Sigmoid colon (tissue), 7 donors: ENCODE data around the gene C2. TPM values are rescaled to one million over a fixed set of nuclear protein-coding genes. Genes with fewer than 3 reads are reported as not detected.
A peak's percentile ranks its signal among the peaks of the same experiment; 100 is the strongest.

Experiments
- DNase-seq: peaks from one replicate; pipeline ENCODE4 v3.0.0-alpha.2; 2019
- H3K27ac ChIP-seq, 4 donors: fragments of 200-600 bp; sonication (generic); one replicate each; pipeline ENCODE4 v1.5.1; 2016 to 2019; ENCODE audit warnings: mild to moderate bottlenecking in 1 of 4
- H3K27me3 ChIP-seq, 3 donors: fragments of 200-600 bp; sonication (generic); one replicate each; pipeline ENCODE4 v1.5.1; 2019; ENCODE audit warnings: mild to moderate bottlenecking in 1 of 3
- H3K36me3 ChIP-seq, 4 donors: fragments of 200-600 bp; sonication (generic); one replicate each; pipeline ENCODE4 v1.5.1; 2016 to 2019
- H3K4me1 ChIP-seq, 4 donors: fragments of 200-600 bp; sonication (generic); one replicate each; pipeline ENCODE4 v1.5.1; 2017 to 2019
- H3K4me3 ChIP-seq, 4 donors: fragments of 200-600 bp; sonication (generic); one replicate each; pipeline ENCODE4 v1.5.1; 2017 to 2019; ENCODE audit warnings: mild to moderate bottlenecking in 2 of 4, moderate library complexity in 1 of 4
- H3K9me3 ChIP-seq, 4 donors: fragments of 200-600 bp in 3 of 4; sonication (generic) in 3 of 4; one replicate each; pipeline versions ENCODE4 v1.5.1 to v1.6.1; 2013 to 2019
- EP300 ChIP-seq, 4 donors: sonication (generic); formaldehyde crosslinking; IDR thresholded peaks; one replicate each; pipeline ENCODE4 v1.6.1; 2017; ENCODE audit warnings: antibody characterized with exemption in 4 of 4
- POLR2A ChIP-seq, 2 donors: fragments of 450-650 bp; IDR thresholded peaks; one replicate each; pipeline ENCODE4 v1.6.1; 2016; ENCODE audit warnings: antibody characterized with exemption in 2 of 2, mild to moderate bottlenecking in 2 of 2, moderate library complexity in 2 of 2
- POLR2AphosphoS5 ChIP-seq, 4 donors: sonication (generic); formaldehyde crosslinking; IDR thresholded peaks; one replicate each; pipeline ENCODE4 v1.6.1; 2017; ENCODE audit warnings: antibody characterized with exemption in 4 of 4
- WGBS, 2 donors: extraction: QIAGEN DNeasy Blood & Tissue Kit; methylation state at CpG; one replicate each; pipeline ENCODE4 v1.1.7; 2013; 5-methylcytosine and 5-hydroxymethylcytosine counted together
- intact Hi-C: fragments of 100-400 bp; cut with DNase I; formaldehyde crosslinking; loops from one replicate; pipeline ENCODE4 v1.15.1; 2023
- polyA plus RNA-seq, 3 donors: library from polyadenylated mRNA; stranded (reverse); fragments of 200-250 nt; gene quantifications; one replicate each; pipeline ENCODE4 v1.2.3, GENCODE V29; 2013
- total RNA-seq, 4 donors: library from RNA; depleted of rRNA; stranded (reverse); fragments of >200 nt; gene quantifications; one replicate each; pipeline ENCODE4 v1.1.0, GENCODE V29; 2016
- TF ChIP-seq, protein P1 (sequence below), 4 experiments: fragments of 450-650 bp in 3 of 4; fragments of 200-600 bp in 1 of 4; IDR thresholded peaks; one replicate each; pipeline ENCODE4 v1.5.1; 2016 to 2019; ENCODE audit warnings: antibody characterized with exemption in 4 of 4, mild to moderate bottlenecking in 3 of 4, moderate library complexity in 2 of 4
- donor health status: healthy with polysubstance abuse.
- donor health status: Bipolar disorder and iron deficiency.
- donor health status: healthy.

Gene C2
- total and polyA plus RNA-seq, 7 donors = 4.9 to 39.2 (median 15.7) TPM

DNA sequence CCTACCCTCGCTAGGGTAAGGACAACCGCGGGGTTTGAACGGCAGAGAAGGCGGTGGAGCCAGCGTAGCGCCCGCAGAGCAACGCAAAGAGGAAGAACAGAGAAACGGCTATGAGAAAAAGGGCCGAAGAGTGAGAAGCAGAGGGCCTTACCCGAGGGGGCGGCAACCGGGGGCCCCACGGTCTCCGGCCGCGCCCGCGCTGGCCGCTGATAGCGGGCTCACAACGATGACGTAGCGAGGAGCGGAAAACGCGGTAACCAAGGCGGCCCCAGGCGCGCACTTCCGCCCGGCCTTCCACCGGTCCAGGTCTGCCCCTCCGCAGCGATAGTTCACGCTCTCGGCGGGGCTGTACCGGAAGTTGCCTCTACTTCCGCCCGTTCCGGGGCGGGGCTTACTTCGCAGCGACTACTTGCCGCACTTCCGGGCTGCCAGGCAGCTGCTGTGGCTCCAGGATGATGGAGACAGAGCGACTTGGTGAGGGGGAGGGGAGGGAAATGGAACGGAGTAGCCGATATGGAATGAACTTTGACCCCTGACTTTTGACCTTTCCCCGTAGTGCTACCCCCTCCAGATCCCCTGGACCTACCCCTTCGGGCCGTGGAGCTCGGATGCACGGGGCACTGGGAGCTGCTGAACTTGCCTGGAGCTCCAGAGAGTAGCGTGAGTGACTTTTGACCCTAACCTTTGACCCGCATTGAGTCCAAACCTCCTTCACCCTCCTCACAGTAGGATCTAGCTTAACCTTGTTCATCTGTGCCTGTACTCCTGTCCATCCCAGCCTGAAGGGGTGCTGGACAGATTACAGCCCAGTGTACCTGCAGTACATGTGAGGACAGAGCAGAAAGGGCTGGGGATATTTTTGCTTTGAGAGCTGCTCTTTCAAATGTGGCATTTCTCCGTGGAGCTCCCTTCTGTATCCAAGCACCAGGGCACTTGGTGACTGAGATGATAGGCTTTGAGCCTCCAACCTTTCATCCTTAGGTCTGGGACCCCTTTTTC, 31.5 kb downstream of the C2 start, which contains the start of the genes NELFE and SKIC2:
NELFE (minus strand) TSS at position 231 of the 999 bp plus-strand sequence. CDS start 525 bp downstream, outside the sequence.
SKIC2 (plus strand) TSS at position 435 of the 999 bp plus-strand sequence; CDS start at position 453, 18 bp downstream.
- H3K27me3 ChIP-seq = no peaks in the 10 kb centered on the region
- peak; percentile 99 for DNase-seq
- H3K9me3 ChIP-seq = no peaks in the 10 kb centered on the region
- intact Hi-C loops = loop anchor here (1.0 to 10.0 kb wide), 4 partner anchors 12 to 414 kb away; partner anchors contain the start of genes ATP6V1G2, DDX39B, NFKBIL1 and ZBTB12
- peaks cover 0 to 25% (median 22%) of the 10 kb centered on the region in 4 donors for H3K4me1 ChIP-seq
- peak within 1 kb of the TSS; percentile 77 to 91 (median 88) for H3K27ac ChIP-seq
- peaks cover 43 to 68% (median 54%) of the 10 kb centered on the region in 4 donors for H3K36me3 ChIP-seq
- peak within 1 kb of the TSS; percentile 65 to 92 (median 83) for H3K4me3 ChIP-seq
- TF ChIP-seq POLR2A (IDR thresholded peaks at IDR 0.05) (peak; percentile 46 to 52), EP300 (IDR thresholded peaks at IDR 0.05) (peak in 1 of 4 donors; percentile 48), POLR2AphosphoS5 (IDR thresholded peaks at IDR 0.05) (peak; percentile 82 to 91 (median 88))
- TF ChIP-seq, protein P1, sequence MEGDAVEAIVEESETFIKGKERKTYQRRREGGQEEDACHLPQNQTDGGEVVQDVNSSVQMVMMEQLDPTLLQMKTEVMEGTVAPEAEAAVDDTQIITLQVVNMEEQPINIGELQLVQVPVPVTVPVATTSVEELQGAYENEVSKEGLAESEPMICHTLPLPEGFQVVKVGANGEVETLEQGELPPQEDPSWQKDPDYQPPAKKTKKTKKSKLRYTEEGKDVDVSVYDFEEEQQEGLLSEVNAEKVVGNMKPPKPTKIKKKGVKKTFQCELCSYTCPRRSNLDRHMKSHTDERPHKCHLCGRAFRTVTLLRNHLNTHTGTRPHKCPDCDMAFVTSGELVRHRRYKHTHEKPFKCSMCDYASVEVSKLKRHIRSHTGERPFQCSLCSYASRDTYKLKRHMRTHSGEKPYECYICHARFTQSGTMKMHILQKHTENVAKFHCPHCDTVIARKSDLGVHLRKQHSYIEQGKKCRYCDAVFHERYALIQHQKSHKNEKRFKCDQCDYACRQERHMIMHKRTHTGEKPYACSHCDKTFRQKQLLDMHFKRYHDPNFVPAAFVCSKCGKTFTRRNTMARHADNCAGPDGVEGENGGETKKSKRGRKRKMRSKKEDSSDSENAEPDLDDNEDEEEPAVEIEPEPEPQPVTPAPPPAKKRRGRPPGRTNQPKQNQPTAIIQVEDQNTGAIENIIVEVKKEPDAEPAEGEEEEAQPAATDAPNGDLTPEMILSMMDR (IDR thresholded peaks at IDR 0.05) = no peak
- WGBS, 2 donors = 0 to 1% methylated on average over 59 of the region's 59 CpGs

DNA sequence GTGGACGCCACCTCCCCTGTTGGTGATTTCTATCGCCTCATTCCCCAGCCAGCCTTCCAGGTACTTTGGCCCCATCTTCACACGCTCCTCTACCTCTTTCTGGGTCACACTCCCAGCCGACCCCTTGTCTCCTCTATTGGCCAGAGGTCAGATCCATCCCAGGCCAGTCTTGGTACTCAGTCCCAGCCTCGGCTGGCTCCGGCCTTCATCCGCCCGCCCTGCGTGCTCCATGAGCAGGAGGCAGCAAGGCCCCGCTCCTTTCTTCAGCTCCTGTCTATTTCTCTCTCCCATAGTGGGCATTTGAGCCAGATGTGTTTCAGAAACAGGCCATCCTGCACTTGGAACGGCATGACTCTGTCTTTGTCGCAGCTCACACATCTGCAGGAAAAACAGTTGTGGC, 34.1 kb downstream of the C2 start:
- Histone ChIP-seq H3K4me3 (no peak overlapping the region), H3K27ac (no peak overlapping the region), H3K27me3 (no peaks in the 10 kb centered on the region), H3K4me1 (peaks cover 0 to 25% (median 22%) of the 10 kb centered on the region in 4 donors), H3K9me3 (no peaks in the 10 kb centered on the region), H3K36me3 (peaks cover 31 to 69% (median 53%) of the 10 kb centered on the region in 4 donors)
- intact Hi-C loops = no loop called here
- no peak for DNase-seq
- TF ChIP-seq POLR2AphosphoS5 (IDR thresholded peaks at IDR 0.05) = no peak
- 96 to 97% methylated on average over 12 of the region's 12 CpGs for WGBS, 2 donors

DNA sequence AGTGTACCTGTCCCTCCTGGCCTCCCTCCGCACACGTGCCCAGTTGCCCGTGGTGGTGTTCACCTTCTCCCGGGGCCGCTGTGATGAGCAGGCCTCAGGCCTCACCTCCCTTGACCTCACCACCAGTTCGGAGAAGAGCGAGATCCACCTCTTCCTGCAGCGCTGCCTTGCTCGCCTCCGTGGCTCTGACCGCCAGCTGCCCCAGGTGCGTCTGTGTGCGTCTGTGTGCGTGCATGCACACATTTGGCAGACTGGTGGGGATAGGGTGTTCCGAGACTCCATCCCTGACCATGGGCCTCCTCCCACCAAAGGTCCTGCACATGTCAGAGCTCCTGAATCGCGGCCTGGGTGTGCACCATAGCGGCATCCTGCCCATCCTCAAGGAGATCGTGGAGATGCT, 36.4 kb downstream of the C2 start:
- intact Hi-C loops = no loop called here
- WGBS, 2 donors = 96% methylated on average over 19 of the region's 19 CpGs
- no peak for TF ChIP-seq EP300 (IDR thresholded peaks at IDR 0.05)
- TF ChIP-seq, protein P1 (IDR thresholded peaks at IDR 0.05) = no peak
- TF ChIP-seq POLR2AphosphoS5 (IDR thresholded peaks at IDR 0.05) = no peak
- no peak for TF ChIP-seq POLR2A (IDR thresholded peaks at IDR 0.05)
- no peak overlapping the region for H3K4me3 ChIP-seq
- DNase-seq = no peak
- no peak overlapping the region for H3K27ac ChIP-seq
- no peaks in the 10 kb centered on the region for H3K9me3 ChIP-seq
- no peaks in the 10 kb centered on the region for H3K27me3 ChIP-seq
- peaks cover 0 to 12% (median 9%) of the 10 kb centered on the region in 4 donors for H3K4me1 ChIP-seq
- H3K36me3 ChIP-seq = peaks cover 27 to 86% (median 71%) of the 10 kb centered on the region in 4 donors

DNA sequence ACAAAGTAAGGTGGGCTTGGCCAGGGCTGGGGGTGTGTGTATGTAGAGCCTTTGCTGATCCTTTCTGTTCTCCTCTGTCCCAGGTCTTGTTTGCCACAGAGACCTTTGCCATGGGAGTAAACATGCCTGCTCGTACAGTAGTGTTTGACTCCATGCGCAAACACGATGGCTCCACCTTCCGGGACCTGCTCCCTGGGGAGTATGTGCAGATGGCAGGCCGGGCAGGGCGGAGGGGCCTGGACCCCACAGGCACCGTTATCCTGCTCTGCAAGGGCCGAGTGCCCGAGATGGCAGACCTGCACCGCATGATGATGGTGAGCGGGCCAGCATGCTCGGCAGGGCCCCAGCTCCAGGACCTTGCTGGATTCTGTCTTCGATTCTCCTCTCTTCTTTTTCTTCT, 38.2 kb downstream of the C2 start:
- WGBS, 2 donors = 91 to 94% methylated on average over 13 of the region's 13 CpGs
- DNase-seq = no peak
- intact Hi-C loops = no loop called here

More for the DNA sequence above, 38.2 kb downstream of the C2 start:
- TF ChIP-seq, protein P1 (IDR thresholded peaks at IDR 0.05) = no peak
- no peak for TF ChIP-seq EP300 (IDR thresholded peaks at IDR 0.05)
- no peak for TF ChIP-seq POLR2AphosphoS5 (IDR thresholded peaks at IDR 0.05)
- no peak for TF ChIP-seq POLR2A (IDR thresholded peaks at IDR 0.05)
- Histone ChIP-seq H3K27me3 (no peaks in the 10 kb centered on the region), H3K36me3 (peaks cover 26 to 100% (median 75%) of the 10 kb centered on the region in 4 donors), H3K27ac (no peak overlapping the region), H3K4me3 (no peak overlapping the region), H3K4me1 (peaks cover 0 to 9% (median 7%) of the 10 kb centered on the region in 4 donors), H3K9me3 (no peaks in the 10 kb centered on the region)
